Tibial nerve (tissue), 4 donors: ENCODE measurements around the gene WWC1. TPM values are rescaled to one million over a fixed set of nuclear protein-coding genes. Genes with fewer than 3 reads are reported as not detected.

ENCODE experiments used
- DNase-seq, 2 donors: peaks; one replicate each; pipeline ENCODE4 v3.0.0-alpha.2; 2019; ENCODE audit warnings: low spot score in 2 of 2
- H3K27ac ChIP-seq, 4 donors: fragments of 200-600 bp; sonication (generic) in 3 of 4; one replicate each; pipeline ENCODE4 v1.5.1; 2017 to 2019; ENCODE audit warnings: mild to moderate bottlenecking in 1 of 4
- H3K27me3 ChIP-seq, 2 donors: fragments of 200-600 bp; sonication (generic) in 1 of 2; one replicate each; pipeline versions ENCODE4 v1.5.1 to v1.6.0; 2017 to 2019
- H3K36me3 ChIP-seq, 3 donors: fragments of 200-600 bp; sonication (generic); one replicate each; pipeline ENCODE4 v1.5.1; 2018 to 2019
- H3K4me1 ChIP-seq, 4 donors: fragments of 200-600 bp; sonication (generic) in 3 of 4; one replicate each; pipeline ENCODE4 v1.5.1; 2017 to 2019
- H3K4me3 ChIP-seq, 4 donors: fragments of 200-600 bp; sonication (generic) in 3 of 4; one replicate each; pipeline ENCODE4 v1.5.1; 2017 to 2019; ENCODE audit warnings: mild to moderate bottlenecking in 1 of 4, moderate library complexity in 1 of 4
- H3K9me3 ChIP-seq, 4 donors: fragments of 200-600 bp; sonication (generic) in 3 of 4; one replicate each; pipeline ENCODE4 v1.5.1; 2017 to 2019
- EP300 ChIP-seq, 2 donors: sonication (generic); formaldehyde crosslinking; IDR thresholded peaks; one replicate each; pipeline ENCODE4 v1.6.1; 2017; ENCODE audit warnings: antibody characterized with exemption in 2 of 2, mild to moderate bottlenecking in 1 of 2
- POLR2A ChIP-seq, 2 donors: fragments of 450-650 bp; IDR thresholded peaks; one replicate each; pipeline ENCODE4 v1.6.1; 2017; ENCODE audit warnings: antibody characterized with exemption in 2 of 2, mild to moderate bottlenecking in 2 of 2, moderate library complexity in 2 of 2
- WGBS, 2 donors: methylation state at CpG; one replicate each; pipeline ENCODE4 v1.1.5; 2018; 5-methylcytosine and 5-hydroxymethylcytosine counted together
- total RNA-seq, 4 donors: library from RNA; depleted of rRNA; stranded (reverse); fragments of >200 nt; gene quantifications; one replicate each; pipeline ENCODE4 v1.1.0, GENCODE V29; 2016
- TF ChIP-seq, protein P1 (sequence below), 5 experiments: fragments of 200-600 bp in 3 of 5; fragments of 450-650 bp in 2 of 5; sonication (generic) in 3 of 5; IDR thresholded peaks; one replicate each; pipeline ENCODE4 v1.5.1; 2016 to 2019; ENCODE audit warnings: antibody characterized with exemption in 5 of 5, mild to moderate bottlenecking in 3 of 5, moderate library complexity in 2 of 5

The WWC1 gene
- total RNA-seq, 4 donors from 2014 or later: 0.78 to 3.3 (median 1.00) TPM

DNA sequence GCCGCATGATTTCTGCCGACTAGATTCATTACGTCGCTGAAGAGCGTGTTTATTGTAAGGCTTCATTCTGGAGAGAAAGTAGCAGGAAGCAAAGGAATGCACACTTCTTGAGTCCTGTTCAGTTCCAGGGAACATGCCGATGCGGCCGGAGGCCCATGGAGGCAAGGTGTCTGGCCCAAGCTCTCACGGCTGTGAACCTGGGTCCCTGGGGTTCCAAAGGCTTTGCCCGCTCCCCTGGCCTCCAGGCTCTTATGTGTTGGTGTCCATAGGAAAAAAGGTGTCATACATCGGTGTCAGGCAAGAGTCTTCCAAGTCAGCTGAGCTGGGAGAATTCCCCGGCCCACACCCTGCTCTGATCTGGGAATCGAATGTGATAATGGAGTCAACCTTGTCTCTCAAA, 64.7 kb downstream of the WWC1 start:
- TF ChIP-seq EP300 (IDR thresholded peaks at IDR 0.05) (no peak), POLR2A (IDR thresholded peaks at IDR 0.05) (no peak)
- TF ChIP-seq, protein P1, sequence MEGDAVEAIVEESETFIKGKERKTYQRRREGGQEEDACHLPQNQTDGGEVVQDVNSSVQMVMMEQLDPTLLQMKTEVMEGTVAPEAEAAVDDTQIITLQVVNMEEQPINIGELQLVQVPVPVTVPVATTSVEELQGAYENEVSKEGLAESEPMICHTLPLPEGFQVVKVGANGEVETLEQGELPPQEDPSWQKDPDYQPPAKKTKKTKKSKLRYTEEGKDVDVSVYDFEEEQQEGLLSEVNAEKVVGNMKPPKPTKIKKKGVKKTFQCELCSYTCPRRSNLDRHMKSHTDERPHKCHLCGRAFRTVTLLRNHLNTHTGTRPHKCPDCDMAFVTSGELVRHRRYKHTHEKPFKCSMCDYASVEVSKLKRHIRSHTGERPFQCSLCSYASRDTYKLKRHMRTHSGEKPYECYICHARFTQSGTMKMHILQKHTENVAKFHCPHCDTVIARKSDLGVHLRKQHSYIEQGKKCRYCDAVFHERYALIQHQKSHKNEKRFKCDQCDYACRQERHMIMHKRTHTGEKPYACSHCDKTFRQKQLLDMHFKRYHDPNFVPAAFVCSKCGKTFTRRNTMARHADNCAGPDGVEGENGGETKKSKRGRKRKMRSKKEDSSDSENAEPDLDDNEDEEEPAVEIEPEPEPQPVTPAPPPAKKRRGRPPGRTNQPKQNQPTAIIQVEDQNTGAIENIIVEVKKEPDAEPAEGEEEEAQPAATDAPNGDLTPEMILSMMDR (IDR thresholded peaks at IDR 0.05): no peak
- H3K4me3 ChIP-seq: no peak overlapping the region
- no peaks in the 10 kb centered on the region for H3K36me3 ChIP-seq
- 90 to 94% methylated on average over 13 of the region's 13 CpGs for WGBS, 2 donors
- no peaks in the 10 kb centered on the region for H3K27me3 ChIP-seq
- H3K27ac ChIP-seq: no peak overlapping the region
- no peaks in the 10 kb centered on the region for H3K9me3 ChIP-seq
- H3K4me1 ChIP-seq: no peaks in the 10 kb centered on the region
- no peak for DNase-seq

DNA sequence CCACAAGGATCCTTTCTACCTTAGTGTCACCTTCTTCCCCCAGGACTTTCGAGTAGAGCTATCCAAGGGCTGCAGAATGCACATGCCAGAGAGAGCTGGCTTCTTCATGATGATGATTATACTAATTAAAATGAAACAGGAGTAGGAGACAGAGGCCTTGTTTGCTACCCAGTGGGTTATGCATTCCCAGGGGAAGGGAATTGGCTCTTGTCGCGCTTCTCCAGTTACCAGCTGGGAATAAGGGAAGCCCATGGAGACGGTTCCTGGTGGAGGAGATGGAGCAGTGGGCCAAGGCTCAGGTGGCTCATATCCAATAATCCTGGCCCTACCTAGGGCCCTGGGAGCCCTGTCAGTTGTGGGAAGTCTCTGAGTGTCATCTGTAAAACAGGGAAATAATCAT, 65.1 kb downstream of the WWC1 start:
- Histone ChIP-seq H3K27ac (no peak overlapping the region), H3K4me1 (no peaks in the 10 kb centered on the region), H3K36me3 (no peaks in the 10 kb centered on the region), H3K9me3 (no peaks in the 10 kb centered on the region), H3K4me3 (no peak overlapping the region), H3K27me3 (no peaks in the 10 kb centered on the region)
- 88 to 94% methylated on average over 4 of the region's 4 CpGs for WGBS, 2 donors
- no peak for TF ChIP-seq EP300 (IDR thresholded peaks at IDR 0.05)
- TF ChIP-seq POLR2A (IDR thresholded peaks at IDR 0.05): no peak
- TF ChIP-seq, protein P1 (IDR thresholded peaks at IDR 0.05): no peak
- no peak for DNase-seq

DNA sequence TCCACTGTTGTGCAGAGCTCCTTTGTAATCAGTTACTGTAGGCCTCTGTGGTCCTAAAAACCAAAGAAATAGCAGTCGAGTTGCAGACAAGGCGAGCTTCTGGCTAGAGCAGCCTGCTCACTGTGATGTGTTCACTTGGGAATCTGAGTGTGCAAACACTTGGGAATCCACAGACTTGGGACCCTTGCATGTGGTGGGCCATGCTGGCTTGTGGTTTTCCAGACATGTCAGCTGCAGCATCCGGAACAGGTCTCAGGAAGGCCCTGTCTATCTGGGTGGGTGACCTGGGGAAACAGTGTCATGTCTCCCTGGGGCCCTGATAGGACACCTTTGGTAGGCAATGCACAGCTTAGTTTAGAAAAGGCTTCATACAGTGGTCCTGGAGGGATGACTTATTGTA, 66.4 kb downstream of the WWC1 start:
- Histone ChIP-seq H3K4me3 (no peak overlapping the region), H3K27ac (no peak overlapping the region), H3K27me3 (no peaks in the 10 kb centered on the region), H3K4me1 (no peaks in the 10 kb centered on the region), H3K9me3 (no peaks in the 10 kb centered on the region), H3K36me3 (no peaks in the 10 kb centered on the region)
- no peak for DNase-seq
- TF ChIP-seq POLR2A (IDR thresholded peaks at IDR 0.05): no peak
- TF ChIP-seq EP300 (IDR thresholded peaks at IDR 0.05): no peak
- TF ChIP-seq, protein P1 (IDR thresholded peaks at IDR 0.05): no peak
- WGBS, 2 donors: 63 to 72% methylated on average over 3 of the region's 3 CpGs

DNA sequence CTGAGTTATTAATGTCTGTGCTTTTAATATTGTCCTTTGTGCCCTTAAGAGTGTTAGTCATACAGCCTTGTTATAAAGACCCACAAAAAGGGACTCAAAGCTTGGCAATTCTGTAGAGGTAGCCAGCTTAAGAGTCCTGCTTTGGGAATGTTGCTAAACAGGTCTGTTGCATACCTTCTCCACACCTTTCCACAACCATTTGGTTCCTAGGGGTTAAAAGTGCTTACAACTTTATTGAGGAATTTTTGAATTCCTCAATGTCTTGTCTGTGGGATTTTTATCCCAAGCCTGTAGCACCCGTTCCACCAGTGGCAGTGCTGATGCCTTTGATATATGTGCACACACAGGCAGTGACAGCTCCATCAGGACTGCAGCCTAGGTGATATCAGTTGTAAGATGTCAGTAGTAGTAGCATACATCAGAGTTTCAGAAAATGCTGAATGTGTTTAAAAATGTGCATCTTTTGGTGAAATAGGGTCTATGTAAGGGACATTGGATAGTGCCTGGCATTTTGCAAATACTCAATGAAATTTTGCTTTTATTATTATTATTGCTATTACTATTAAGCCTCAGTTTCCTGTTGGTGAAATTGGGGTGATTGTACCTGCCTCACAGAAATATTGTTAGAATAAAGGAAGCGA, 68.5 kb downstream of the WWC1 start:
- Histone ChIP-seq H3K4me3 (no peak overlapping the region), H3K4me1 (peaks cover 0 to under 1% (median 0%) of the 10 kb centered on the region in 4 donors), H3K9me3 (no peaks in the 10 kb centered on the region), H3K36me3 (no peaks in the 10 kb centered on the region), H3K27ac (no peak overlapping the region), H3K27me3 (no peaks in the 10 kb centered on the region)
- TF ChIP-seq, protein P1 (IDR thresholded peaks at IDR 0.05): no peak
- no peak for TF ChIP-seq POLR2A (IDR thresholded peaks at IDR 0.05)
- TF ChIP-seq EP300 (IDR thresholded peaks at IDR 0.05): no peak
- DNase-seq: no peak
- 71 to 73% methylated on average over 2 of the region's 2 CpGs for WGBS, 2 donors

DNA sequence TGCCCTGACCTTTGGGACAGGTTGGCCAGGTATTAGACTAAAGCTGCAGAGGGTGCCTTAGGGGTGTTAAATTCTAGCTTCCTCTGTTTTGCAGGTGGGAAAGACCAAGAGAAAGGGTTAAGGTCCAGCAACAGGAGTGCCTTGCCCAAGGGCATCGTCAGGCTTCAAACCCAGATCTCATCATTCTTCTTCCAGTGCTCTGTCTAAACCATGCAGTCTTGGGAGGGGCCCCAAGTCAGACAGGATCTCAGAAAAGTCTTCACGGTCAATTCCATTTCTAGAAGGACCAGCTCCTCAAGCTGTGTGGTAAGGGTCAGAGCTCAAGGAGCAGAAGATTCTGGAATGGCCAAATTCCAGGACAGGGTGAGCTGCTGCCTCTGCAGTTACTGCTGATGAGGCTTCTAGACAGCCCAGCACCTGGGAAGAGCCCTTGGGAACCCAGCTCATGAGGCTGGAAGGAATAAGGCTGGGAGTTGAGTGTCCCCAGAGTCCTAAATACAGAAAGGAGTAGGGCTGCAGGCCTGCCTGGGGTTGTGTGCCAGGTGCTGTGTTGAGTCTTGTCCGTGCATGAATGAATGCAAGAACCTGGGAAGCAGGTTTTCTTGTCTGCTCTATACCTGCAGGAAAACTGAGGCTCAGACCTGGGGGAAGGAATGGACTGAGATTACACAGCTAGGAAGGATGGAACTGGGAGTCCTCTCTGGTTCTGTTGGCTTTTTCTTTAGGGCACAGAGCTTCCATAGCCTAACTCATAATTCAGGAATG, 69.3 kb downstream of the WWC1 start:
- Histone ChIP-seq H3K4me1 (peaks cover 0 to 4% (median 1%) of the 10 kb centered on the region in 4 donors), H3K27ac (no peak overlapping the region), H3K9me3 (no peaks in the 10 kb centered on the region), H3K27me3 (no peaks in the 10 kb centered on the region), H3K4me3 (no peak overlapping the region), H3K36me3 (no peaks in the 10 kb centered on the region)
- WGBS, 2 donors: 84 to 85% methylated on average over 3 of the region's 3 CpGs
- no peak for TF ChIP-seq EP300 (IDR thresholded peaks at IDR 0.05)
- no peak for DNase-seq
